AG04450 (cell line): ENCODE data around the gene GLUD1. TPM values are rescaled to one million over a fixed set of nuclear protein-coding genes. Genes with fewer than 3 reads are reported as not detected.

Source experiments
- CTCF ChIA-PET: fragments of 300-600, 350-600 bp; formaldehyde crosslinking; extraction: SDS; loops from one replicate; lab custom pipeline; 2022; ENCODE audit warnings: antibody characterized with exemption, inconsistent platforms; lab: Charles Lee
- POLR2A ChIA-PET: fragments of 350-600 bp; formaldehyde crosslinking; extraction: SDS; loops from one replicate; lab custom pipeline; 2021; ENCODE audit warnings: antibody characterized with exemption, inconsistent platforms; lab: Yijun Ruan, JAX
- DNase-seq: peaks from one replicate; pipeline ENCODE4 v3.0.0-alpha.2; 2011; ENCODE audit warnings: low read depth, low spot score
- H3K27ac ChIP-seq: one replicate; pipeline ENCODE4 v1.5.1; 2012; ENCODE audit warnings: low read depth, low read length, control low read depth
- H3K27me3 ChIP-seq: one replicate; pipeline ENCODE4 v1.6.0; 2012; ENCODE audit warnings: low read length; ENCODE audit not compliant: control insufficient read depth, insufficient read depth
- H3K4me3 ChIP-seq: 2 replicates; pipeline ENCODE4 v1.5.1; 2011; ENCODE audit warnings: mild to moderate bottlenecking, low read depth, low read length, control low read depth
- H3K9me3 ChIP-seq: 2 replicates; pipeline ENCODE4 v1.5.1; 2012; ENCODE audit warnings: low read length; ENCODE audit not compliant: control insufficient read depth, insufficient read depth
- CTCF ChIP-seq: IDR thresholded peaks from 2 replicates; pipeline ENCODE4 v1.5.1; 2011; ENCODE audit warnings: low read depth, low read length, control low read depth, inconsistent platforms
- polyA plus RNA-seq: library from polyadenylated mRNA; depleted of rRNA; stranded (reverse); fragments of >200 nt; gene quantifications from 2 replicates; pipeline ENCODE4 v1.2.3, GENCODE V29; 2011

Gene GLUD1
- polyA plus RNA-seq, 1 experiment = 127 TPM

GRCh38 chr10:87066178-87066577, 28.5 kb downstream of the GLUD1 start:
- ChIA-PET POLR2A (no interaction called here), CTCF (no interaction called here)
- TF ChIP-seq CTCF = no peak
- Histone ChIP-seq H3K4me3 (no peak overlapping the region), H3K9me3 (no peaks in the 10 kb centered on the region), H3K27ac (no peak overlapping the region), H3K27me3 (no peaks in the 10 kb centered on the region)
- no peak for DNase-seq

GRCh38 chr10:87064651-87065050, 30.0 kb downstream of the GLUD1 start:
- Histone ChIP-seq H3K4me3 (no peak overlapping the region), H3K27ac (no peak overlapping the region), H3K9me3 (no peaks in the 10 kb centered on the region), H3K27me3 (no peaks in the 10 kb centered on the region)
- no peak for DNase-seq
- CTCF ChIA-PET = interaction anchor here (0.6 kb wide), 1 partner anchor 98 kb away, joined by 7 read pairs; no protein-coding TSS in a partner anchor
- POLR2A ChIA-PET = no interaction called here
- TF ChIP-seq CTCF = no peak

- no peak overlapping the region for H3K27ac ChIP-seq
- POLR2A ChIA-PET = no interaction called here
- no peak overlapping the region for H3K4me3 ChIP-seq
- no peak for DNase-seq
- TF ChIP-seq CTCF = no peak
- CTCF ChIA-PET = interaction anchor here (0.7 kb wide), 1 partner anchor 120 kb away, joined by 3 read pairs; no protein-coding TSS in a partner anchor
- H3K9me3 ChIP-seq = no peaks in the 10 kb centered on the region
- no peaks in the 10 kb centered on the region for H3K27me3 ChIP-seq
These were observed 34.2 kb downstream of the GLUD1 start for GRCh38 chr10:87060280-87060928.

GRCh38 chr10:87059401-87059800, 35.2 kb downstream of the GLUD1 start:
- Histone ChIP-seq H3K27me3 (no peaks in the 10 kb centered on the region), H3K27ac (no peak overlapping the region), H3K4me3 (no peak overlapping the region), H3K9me3 (no peaks in the 10 kb centered on the region)
- ChIA-PET POLR2A (no interaction called here), CTCF (no interaction called here)
- TF ChIP-seq CTCF = no peak
- DNase-seq = no peak

GRCh38 chr10:87058171-87058570, 36.5 kb downstream of the GLUD1 start:
- no peak for DNase-seq
- no peak overlapping the region for H3K27ac ChIP-seq
- no peak for TF ChIP-seq CTCF
- CTCF ChIA-PET = no interaction called here
- POLR2A ChIA-PET = no interaction called here
- H3K4me3 ChIP-seq = no peak overlapping the region
- H3K27me3 ChIP-seq = no peaks in the 10 kb centered on the region
- no peaks in the 10 kb centered on the region for H3K9me3 ChIP-seq
